DND-41 (cell line): ENCODE data around the gene TMBIM1.

Experiments used
- ATAC-seq: fragments of 200-7000 bp; cut with Tn5 transposase; 3 replicates; pipeline ENCODE4 v1.9.1; 2021; ENCODE audit warnings: low read depth; ENCODE audit not compliant: insufficient read depth
- DNase-seq: peaks from one replicate; pipeline ENCODE4 v3.0.0-alpha.2; 2020
- H2AFZ ChIP-seq: 2 replicates; pipeline ENCODE4 v1.6.0; 2012; ENCODE audit warnings: low read depth, low read length
- H3K27ac ChIP-seq: 2 replicates; pipeline ENCODE4 v1.5.1; 2012; ENCODE audit warnings: low read length, inconsistent platforms
- H3K27me3 ChIP-seq: fragments of 200-600 bp; sonication (generic); 2 replicates; pipeline ENCODE4 v1.6.0; 2012; ENCODE audit warnings: low read length, mild to moderate bottlenecking, inconsistent platforms; ENCODE audit not compliant: insufficient read depth, poor library complexity
- H3K36me3 ChIP-seq: 2 replicates; pipeline ENCODE4 v1.5.1; 2012; ENCODE audit warnings: low read length, inconsistent platforms; ENCODE audit not compliant: insufficient read depth
- H3K4me1 ChIP-seq: 2 replicates; pipeline ENCODE4 v1.5.1; 2012; ENCODE audit warnings: mild to moderate bottlenecking, low read length; ENCODE audit not compliant: insufficient read depth
- H3K4me2 ChIP-seq: 2 replicates; pipeline ENCODE4 v1.6.0; 2012; ENCODE audit warnings: mild to moderate bottlenecking, moderate library complexity, low read length, inconsistent platforms; ENCODE audit not compliant: insufficient read depth
- H3K4me3 ChIP-seq, 2 experiments: fragments of 200-600 bp in 1 of 2; shearing (Covaris generic) in 1 of 2; 2 replicates each; pipeline ENCODE4 v1.5.1; 2012 to 2016; ENCODE audit warnings: inconsistent platforms in 2 of 2, low read length in 2 of 2, mild to moderate bottlenecking in 2 of 2, low read depth in 1 of 2, moderate library complexity in 1 of 2
- H3K79me2 ChIP-seq: 2 replicates; pipeline ENCODE4 v1.6.0; 2012; ENCODE audit warnings: low read length, inconsistent platforms; ENCODE audit not compliant: insufficient read depth
- H3K9ac ChIP-seq: 2 replicates; pipeline ENCODE4 v1.6.0; 2012; ENCODE audit warnings: low read depth, mild to moderate bottlenecking, inconsistent platforms, low read length, moderate library complexity
- H3K9me3 ChIP-seq: 2 replicates; pipeline ENCODE4 v1.5.1; 2012; ENCODE audit warnings: low read length, moderate library complexity, mild to moderate bottlenecking, inconsistent platforms; ENCODE audit not compliant: insufficient read depth, severe bottlenecking
- H4K20me1 ChIP-seq: 2 replicates; pipeline ENCODE4 v1.6.0; 2012; ENCODE audit warnings: low read length; ENCODE audit not compliant: insufficient read depth
- EZH2 ChIP-seq: IDR thresholded peaks from 3 replicates; pipeline ENCODE4 v1.6.1; 2012; ENCODE audit warnings: borderline replicate concordance, low read depth, mild to moderate bottlenecking, moderate library complexity, low read length, inconsistent platforms; ENCODE audit not compliant: severe bottlenecking
- TF ChIP-seq, protein P1 (sequence below): IDR thresholded peaks from 2 replicates; pipeline ENCODE4 v1.5.1; 2012; ENCODE audit warnings: borderline replicate concordance, low read length, moderate library complexity, mild to moderate bottlenecking; ENCODE audit not compliant: poor library complexity, severe bottlenecking; ENCODE audit errors: extremely low read depth

TMBIM1 gene

DNA sequence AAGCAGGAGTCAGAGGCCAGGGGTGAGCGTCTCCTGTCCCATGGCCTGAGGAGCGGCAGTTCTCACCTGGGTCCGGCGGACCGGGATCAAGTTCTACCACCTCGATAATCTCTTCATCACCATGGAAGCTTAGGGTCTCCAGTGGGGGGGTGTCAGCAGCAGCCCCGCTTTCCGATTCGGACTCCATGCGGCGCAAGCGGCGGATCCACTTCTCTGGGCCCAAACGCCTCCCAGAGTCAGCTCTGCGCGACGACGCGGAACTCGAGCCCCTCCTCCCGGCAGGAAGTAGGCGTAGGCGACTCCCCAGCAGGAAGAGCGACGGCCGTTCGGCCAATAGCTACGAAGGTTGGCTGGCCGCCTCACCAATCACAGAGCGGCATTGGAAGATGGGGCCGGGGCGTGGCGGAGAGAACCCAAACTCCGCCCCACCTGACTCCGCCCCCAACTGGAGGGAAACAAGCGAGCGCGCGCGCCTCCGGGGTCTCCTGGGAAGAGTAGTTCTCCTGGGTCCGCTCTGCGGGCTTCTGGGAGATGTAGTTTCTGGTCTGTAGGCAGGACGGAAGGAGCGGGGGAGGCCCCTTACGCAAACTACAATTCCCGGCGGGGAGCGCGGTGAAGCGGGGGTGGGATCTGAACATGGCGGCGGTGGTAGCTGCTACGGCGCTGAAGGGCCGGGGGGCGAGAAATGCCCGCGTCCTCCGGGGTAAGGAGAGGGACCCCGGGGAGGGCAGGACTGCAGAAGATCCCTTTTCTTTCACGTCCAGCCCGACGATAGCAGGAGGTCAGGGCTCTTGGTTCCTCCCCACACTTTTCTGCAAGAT lies 22.2 kb downstream of the TMBIM1 start, which contains the start of the genes AAMP and PNKD:
AAMP (minus strand) TSS at position 238 of the 821 bp plus-strand sequence; CDS start at position 187, 51 bp downstream.
PNKD (plus strand) TSS at position 620 of the 821 bp plus-strand sequence; CDS start at position 637, 17 bp downstream.
- H3K27ac ChIP-seq: peak within 1 kb of the TSS; percentile 89
- peak within 1 kb of the TSS; percentile 97 to 99 for H3K4me3 ChIP-seq
- peaks cover 58% of the 10 kb centered on the region for H3K36me3 ChIP-seq
- peak within 1 kb of the TSS; percentile 97 for H2AFZ ChIP-seq
- peak within 1 kb of the TSS; percentile 96 for H3K4me2 ChIP-seq
- H4K20me1 ChIP-seq: peaks cover 24% of the 10 kb centered on the region
- H3K79me2 ChIP-seq: peaks cover 46% of the 10 kb centered on the region
- peak; percentile 91 for ATAC-seq
- H3K4me1 ChIP-seq: peaks cover 37% of the 10 kb centered on the region
- peak within 1 kb of the TSS; percentile 90 for H3K9ac ChIP-seq
- no peaks in the 10 kb centered on the region for H3K9me3 ChIP-seq
- no peaks in the 10 kb centered on the region for H3K27me3 ChIP-seq
- DNase-seq: peak; percentile 100
- no peak for TF ChIP-seq EZH2
- TF ChIP-seq, protein P1, sequence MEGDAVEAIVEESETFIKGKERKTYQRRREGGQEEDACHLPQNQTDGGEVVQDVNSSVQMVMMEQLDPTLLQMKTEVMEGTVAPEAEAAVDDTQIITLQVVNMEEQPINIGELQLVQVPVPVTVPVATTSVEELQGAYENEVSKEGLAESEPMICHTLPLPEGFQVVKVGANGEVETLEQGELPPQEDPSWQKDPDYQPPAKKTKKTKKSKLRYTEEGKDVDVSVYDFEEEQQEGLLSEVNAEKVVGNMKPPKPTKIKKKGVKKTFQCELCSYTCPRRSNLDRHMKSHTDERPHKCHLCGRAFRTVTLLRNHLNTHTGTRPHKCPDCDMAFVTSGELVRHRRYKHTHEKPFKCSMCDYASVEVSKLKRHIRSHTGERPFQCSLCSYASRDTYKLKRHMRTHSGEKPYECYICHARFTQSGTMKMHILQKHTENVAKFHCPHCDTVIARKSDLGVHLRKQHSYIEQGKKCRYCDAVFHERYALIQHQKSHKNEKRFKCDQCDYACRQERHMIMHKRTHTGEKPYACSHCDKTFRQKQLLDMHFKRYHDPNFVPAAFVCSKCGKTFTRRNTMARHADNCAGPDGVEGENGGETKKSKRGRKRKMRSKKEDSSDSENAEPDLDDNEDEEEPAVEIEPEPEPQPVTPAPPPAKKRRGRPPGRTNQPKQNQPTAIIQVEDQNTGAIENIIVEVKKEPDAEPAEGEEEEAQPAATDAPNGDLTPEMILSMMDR: peak; percentile 42

DNA sequence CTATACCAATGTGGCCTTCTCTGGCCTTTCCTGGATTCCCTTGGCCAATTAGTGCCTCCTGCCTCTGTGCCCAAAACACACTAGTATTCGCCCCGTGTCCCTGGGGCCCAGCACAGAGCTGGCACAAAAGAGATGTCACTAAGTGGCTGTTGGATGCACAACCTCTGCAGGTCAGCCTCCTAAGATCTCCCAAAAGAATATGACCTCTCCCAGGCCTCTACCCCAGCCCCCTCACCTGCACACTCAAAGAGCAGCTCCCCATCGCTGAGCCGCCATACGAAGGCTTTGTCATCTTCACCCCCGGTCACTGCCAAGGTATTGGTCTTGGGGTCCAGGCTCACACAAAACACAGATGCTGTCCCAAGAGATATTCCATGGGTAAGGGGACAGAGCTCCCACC lies 25.0 kb downstream of the TMBIM1 start:
- no peak for TF ChIP-seq EZH2
- TF ChIP-seq, protein P1: no peak
- Histone ChIP-seq H3K9me3 (no peaks in the 10 kb centered on the region), H3K27ac (no peak overlapping the region), H3K79me2 (peaks cover 43% of the 10 kb centered on the region), H3K4me1 (peaks cover 35% of the 10 kb centered on the region), H4K20me1 (peaks cover 34% of the 10 kb centered on the region), H3K4me2 (0 out of 2 replicates have a peak overlapping the region, but pooled peaks have one; percentile 16), H3K4me3 (no peak overlapping the region), H3K27me3 (no peaks in the 10 kb centered on the region), H3K36me3 (peaks cover 55% of the 10 kb centered on the region), H2AFZ (no peak overlapping the region), H3K9ac (peak overlapping the region; percentile 10; the same call in 1 of the 2 replicates)
- ATAC-seq: no peak
- DNase-seq: no peak

DNA sequence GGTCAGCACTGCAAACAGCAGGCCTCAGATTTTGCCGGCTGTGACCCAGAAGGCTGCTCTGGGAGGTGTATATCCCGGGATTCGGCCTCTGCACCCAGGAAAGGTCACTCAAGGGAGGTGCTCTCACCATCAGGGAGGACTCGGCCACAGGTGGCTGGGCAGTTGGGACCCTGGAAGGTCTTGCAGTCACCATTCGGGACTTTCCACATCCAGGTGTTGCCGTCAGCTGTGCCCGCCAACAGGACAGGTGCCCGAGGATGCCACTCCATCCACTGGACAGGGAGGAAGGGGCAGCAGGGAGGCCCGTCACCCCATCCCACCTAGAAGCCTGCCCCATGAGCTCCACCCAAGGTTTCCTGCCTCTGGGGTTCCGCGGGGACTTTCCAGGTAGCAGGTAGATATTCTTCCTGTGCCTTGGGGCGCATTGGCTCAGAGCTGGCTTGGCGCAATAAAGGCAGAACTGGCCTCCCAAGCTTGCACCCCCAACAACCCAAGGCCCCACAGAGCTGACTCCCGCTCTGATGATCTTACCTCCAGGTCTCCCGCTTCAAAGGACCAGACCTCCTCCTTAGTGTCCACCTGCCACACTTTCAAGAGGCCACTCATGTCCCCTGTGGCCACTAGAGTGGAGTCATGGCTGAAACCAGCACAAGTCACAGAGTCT lies 25.9 kb downstream of the TMBIM1 start:
- Histone ChIP-seq H3K36me3 (peaks cover 50% of the 10 kb centered on the region), H3K9ac (no peak overlapping the region), H4K20me1 (peaks cover 31% of the 10 kb centered on the region), H3K27me3 (no peaks in the 10 kb centered on the region), H3K27ac (no peak overlapping the region), H2AFZ (no peak overlapping the region), H3K4me1 (peaks cover 26% of the 10 kb centered on the region), H3K79me2 (peaks cover 35% of the 10 kb centered on the region), H3K9me3 (no peaks in the 10 kb centered on the region), H3K4me2 (0 out of 2 replicates have a peak overlapping the region, but pooled peaks have one; percentile 6), H3K4me3 (no peak overlapping the region)
- no peak for ATAC-seq
- TF ChIP-seq EZH2: no peak
- TF ChIP-seq, protein P1: no peak
- DNase-seq: no peak
